Measurements from ENCODE around the gene GPATCH8. TPM values are rescaled to one million over a fixed set of nuclear protein-coding genes. Genes with fewer than 3 reads are reported as not detected.

The GPATCH8 gene
- 21.7 and 24.6 TPM in 2 replicates for total RNA-seq

GRCh38 chr17:44503147-44504029 lies at the start of gene GPATCH8:
TSS of gene GPATCH8 (minus strand) at chr17:44503406. CDS start at chr17:44503370, 36 bp downstream.

GRCh38 chr17:44389281-44389680 lies 113.9 kb downstream of the GPATCH8 start, which contains the start of gene ITGA2B:
TSS of gene ITGA2B (minus strand) at chr17:44389649. CDS start at chr17:44389473, 176 bp downstream.

GRCh38 chr17:44363613-44364159 lies 139.5 kb downstream of the GPATCH8 start, which contains the start of gene FAM171A2:
TSS of gene FAM171A2 (minus strand) at chr17:44363853. CDS start at chr17:44363714, 139 bp downstream.

Other genes with a start within 250 kb of the GPATCH8 start
- gene SLC4A1, start 235.3 kb downstream of the GPATCH8 start, total RNA-seq: not detected in 2 replicates
- gene RUNDC3A, start 194.8 kb downstream of the GPATCH8 start, total RNA-seq: 0.09 and 0.59 TPM in 2 replicates
- 63.0 and 87.0 TPM in 2 replicates for gene SLC25A39, start 178.6 kb downstream of the GPATCH8 start, total RNA-seq
- 292 and 344 TPM in 2 replicates for gene GRN, start 158.1 kb downstream of the GPATCH8 start, total RNA-seq
- 3.4 and 4.2 TPM in 2 replicates for gene FAM171A2, start 139.6 kb downstream of the GPATCH8 start, total RNA-seq
- under 0.01 and 0.14 TPM in 2 replicates for gene ITGA2B, start 113.8 kb downstream of the GPATCH8 start, total RNA-seq
- gene FZD2, start 54.1 kb upstream of the GPATCH8 start, total RNA-seq: 18.3 and 31.5 TPM in 2 replicates
- gene MEIOC, start 153.1 kb upstream of the GPATCH8 start, total RNA-seq: under 0.01 and 0.05 TPM in 2 replicates
- gene CCDC43, start 186.4 kb upstream of the GPATCH8 start, total RNA-seq: 37.4 and 37.9 TPM in 2 replicates
- 3.0 and 4.8 TPM in 2 replicates for gene DBF4B, start 205.3 kb upstream of the GPATCH8 start, total RNA-seq